ENCODE results near the gene TSC22D1. TPM values are rescaled to one million over a fixed set of nuclear protein-coding genes. Genes with fewer than 3 reads are reported as not detected.

TSC22D1 gene
- total RNA-seq, 1 experiment from 2014 or later, result 37.2 TPM

GRCh38 chr13:44422755-44423643 lies 153.1 kb downstream of the TSC22D1 start:
- no peak overlapping the region for H3K4me3 Mint-ChIP-seq (ENCODE audit: low read depth, unreplicated experiment)
- H3K27ac Mint-ChIP-seq (ENCODE audit: unreplicated experiment), result no peak overlapping the region
- H3K4me1 Mint-ChIP-seq (ENCODE audit: low read depth, unreplicated experiment), result no peaks in the 10 kb centered on the region
- CTCF ChIA-PET, result no interaction called here
- H3K36me3 Mint-ChIP-seq (ENCODE audit: insufficient read depth, unreplicated experiment), result no peaks in the 10 kb centered on the region
- peaks cover 13% of the 10 kb centered on the region for H3K27me3 Mint-ChIP-seq (ENCODE audit: unreplicated experiment)
- no peak for TF ChIP-seq CTCF (IDR thresholded peaks at IDR 0.05; ENCODE audit: unreplicated experiment)
- DNase-seq, result no peak
- no TSS peak for BruUV-seq (replicated peaks)
- intact Hi-C loops (cut with micrococcal nuclease; ENCODE audit: unreplicated experiment), result no loop called here
- H3K9me3 Mint-ChIP-seq (ENCODE audit: low read depth, unreplicated experiment), result no peaks in the 10 kb centered on the region

- no peak for TF ChIP-seq CTCF (IDR thresholded peaks at IDR 0.05; ENCODE audit: unreplicated experiment)
- intact Hi-C loops (cut with micrococcal nuclease; ENCODE audit: unreplicated experiment), result no loop called here
- CTCF ChIA-PET, result no interaction called here
- H3K27ac Mint-ChIP-seq (ENCODE audit: unreplicated experiment), result no peak overlapping the region
- H3K36me3 Mint-ChIP-seq (ENCODE audit: insufficient read depth, unreplicated experiment), result peaks cover 6% of the 10 kb centered on the region
- DNase-seq, result no peak
- BruUV-seq (replicated peaks), result no TSS peak
- no peaks in the 10 kb centered on the region for H3K9me3 Mint-ChIP-seq (ENCODE audit: low read depth, unreplicated experiment)
- H3K4me1 Mint-ChIP-seq (ENCODE audit: low read depth, unreplicated experiment), result no peaks in the 10 kb centered on the region
- H3K4me3 Mint-ChIP-seq (ENCODE audit: low read depth, unreplicated experiment), result no peak overlapping the region
- H3K27me3 Mint-ChIP-seq (ENCODE audit: unreplicated experiment), result peaks cover 13% of the 10 kb centered on the region
These were observed 154.1 kb downstream of the TSC22D1 start for GRCh38 chr13:44421853-44422525.

- Mint-ChIP-seq H3K9me3 (ENCODE audit: low read depth, unreplicated experiment) (no peaks in the 10 kb centered on the region), H3K36me3 (ENCODE audit: insufficient read depth, unreplicated experiment) (peaks cover 6% of the 10 kb centered on the region), H3K4me1 (ENCODE audit: low read depth, unreplicated experiment) (no peaks in the 10 kb centered on the region), H3K27ac (ENCODE audit: unreplicated experiment) (no peak overlapping the region), H3K27me3 (ENCODE audit: unreplicated experiment) (peaks cover 13% of the 10 kb centered on the region), H3K4me3 (ENCODE audit: low read depth, unreplicated experiment) (no peak overlapping the region)
- CTCF ChIA-PET, result no interaction called here
- no peak for TF ChIP-seq CTCF (IDR thresholded peaks at IDR 0.05; ENCODE audit: unreplicated experiment)
- intact Hi-C loops (cut with micrococcal nuclease; ENCODE audit: unreplicated experiment), result no loop called here
- no TSS peak for BruUV-seq (replicated peaks)
- no peak for DNase-seq
These were observed 155.5 kb downstream of the TSC22D1 start for GRCh38 chr13:44420376-44421220.

- no peaks in the 10 kb centered on the region for H3K4me1 Mint-ChIP-seq (ENCODE audit: low read depth, unreplicated experiment)
- H3K36me3 Mint-ChIP-seq (ENCODE audit: insufficient read depth, unreplicated experiment), result peaks cover 6% of the 10 kb centered on the region
- DNase-seq, result no peak
- H3K4me3 Mint-ChIP-seq (ENCODE audit: low read depth, unreplicated experiment), result no peak overlapping the region
- no peak for TF ChIP-seq CTCF (IDR thresholded peaks at IDR 0.05; ENCODE audit: unreplicated experiment)
- CTCF ChIA-PET, result no interaction called here
- peaks cover 13% of the 10 kb centered on the region for H3K27me3 Mint-ChIP-seq (ENCODE audit: unreplicated experiment)
- no peaks in the 10 kb centered on the region for H3K9me3 Mint-ChIP-seq (ENCODE audit: low read depth, unreplicated experiment)
- intact Hi-C loops (cut with micrococcal nuclease; ENCODE audit: unreplicated experiment), result no loop called here
- no TSS peak for BruUV-seq (replicated peaks)
- no peak overlapping the region for H3K27ac Mint-ChIP-seq (ENCODE audit: unreplicated experiment)
These were observed 158.3 kb downstream of the TSC22D1 start for GRCh38 chr13:44417876-44418275.
